GM19467 (cell line): Measurements from ENCODE around the gene PHGDH.

Experiments used
- ATAC-seq: cut with Tn5 transposase; IDR thresholded peaks from one replicate; pipeline ENCODE4 v1.9.1; 2021; ENCODE audit warnings: mild to moderate bottlenecking, moderate library complexity; ENCODE audit not compliant: unreplicated experiment

PHGDH gene

DNA sequence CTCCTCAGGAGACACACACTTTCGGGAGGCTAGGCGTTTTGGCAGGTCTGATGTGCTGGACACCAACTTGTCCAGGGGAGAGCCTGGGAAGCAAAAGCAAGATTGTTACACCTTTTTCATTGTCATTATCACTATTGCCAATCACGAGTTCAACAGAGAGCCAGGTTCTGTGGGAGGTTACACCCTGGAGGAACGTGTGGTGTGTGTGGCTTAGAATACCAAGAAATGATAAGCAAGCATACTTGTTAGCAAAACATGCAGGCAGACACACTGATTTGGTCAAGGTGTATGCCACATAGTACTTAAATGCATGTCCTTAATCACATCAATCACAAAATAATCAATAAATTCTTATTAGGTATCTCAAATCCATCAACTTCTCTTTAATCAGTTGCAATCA, 40.9 kb downstream of the PHGDH start:
- ATAC-seq: no peak

DNA sequence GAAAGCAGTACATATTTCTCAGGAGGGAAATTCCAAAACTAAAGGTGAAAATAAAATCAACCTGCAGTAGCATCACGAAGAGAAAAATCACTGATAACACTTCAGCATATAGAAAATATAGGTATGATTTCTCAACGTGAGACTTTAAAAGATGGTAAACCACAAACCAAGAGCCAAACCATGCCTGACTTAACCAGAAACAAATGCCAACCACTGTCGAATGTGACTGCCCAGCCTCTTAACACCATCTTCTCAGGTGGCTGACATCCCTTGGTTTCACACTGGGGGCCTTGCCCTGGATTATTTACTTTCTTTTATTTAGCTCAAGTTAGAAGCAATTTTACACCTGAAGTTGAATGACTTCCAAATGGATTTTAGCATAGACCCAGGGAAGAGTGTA, 46.9 kb downstream of the PHGDH start:
- ATAC-seq: no peak

- no peak for ATAC-seq
Observed at GRCh38 chr1:119762409-119762808, 50.7 kb downstream of the PHGDH start.

GRCh38 chr1:119762953-119763352, 51.2 kb downstream of the PHGDH start:
- ATAC-seq: no peak

GRCh38 chr1:119764220-119764619, 52.5 kb downstream of the PHGDH start:
- no peak for ATAC-seq

DNA sequence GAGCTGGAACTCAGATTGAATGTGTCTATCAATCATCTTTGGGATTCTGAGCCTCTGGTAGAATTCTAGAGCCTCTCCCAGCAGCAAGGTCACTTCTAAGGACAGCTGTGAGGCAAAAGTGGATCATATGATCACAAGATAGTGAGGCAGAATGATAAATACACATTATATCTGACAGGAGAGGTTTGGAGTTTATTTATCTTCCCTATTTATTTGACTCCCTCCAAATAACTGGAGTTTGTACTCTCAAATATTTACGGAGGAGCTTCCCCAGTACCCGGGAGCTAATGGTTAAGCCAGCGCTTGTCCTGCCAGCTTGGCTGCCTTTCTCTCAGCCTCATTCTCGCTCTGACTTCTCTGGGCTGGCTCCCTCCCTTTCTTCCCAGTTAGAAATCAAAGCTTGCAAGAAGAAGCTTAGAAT, 54.6 kb downstream of the PHGDH start:
- ATAC-seq: no peak

DNA sequence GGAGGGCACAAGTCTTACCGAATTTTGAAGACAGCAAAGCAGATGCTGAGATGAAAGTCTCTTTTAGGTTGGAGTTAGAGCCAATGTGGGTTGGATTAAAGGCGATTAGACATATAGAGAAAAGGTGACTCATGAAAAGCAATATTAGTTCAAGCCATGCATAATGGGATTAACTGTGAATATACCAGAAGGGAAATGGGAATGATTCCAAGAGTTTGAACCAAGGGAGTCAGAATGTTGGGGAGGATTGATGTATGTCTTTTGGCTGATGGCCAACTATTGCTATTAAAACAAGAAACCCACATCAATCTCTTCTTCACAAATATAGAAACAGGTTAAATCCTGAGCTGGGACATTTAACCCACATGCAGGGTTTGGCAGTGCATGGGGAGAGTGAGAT, 55.8 kb downstream of the PHGDH start:
- no peak for ATAC-seq

- ATAC-seq: no peak
Observed at GRCh38 chr1:119768778-119769177, 57.0 kb downstream of the PHGDH start, which contains the start of gene HMGCS2. Gene HMGCS2, minus strand, starts transcription at chr1:119768905. Its CDS starts 61 bp downstream, at chr1:119768844.

GRCh38 chr1:119771016-119771415, 59.3 kb downstream of the PHGDH start:
- ATAC-seq: no peak

DNA sequence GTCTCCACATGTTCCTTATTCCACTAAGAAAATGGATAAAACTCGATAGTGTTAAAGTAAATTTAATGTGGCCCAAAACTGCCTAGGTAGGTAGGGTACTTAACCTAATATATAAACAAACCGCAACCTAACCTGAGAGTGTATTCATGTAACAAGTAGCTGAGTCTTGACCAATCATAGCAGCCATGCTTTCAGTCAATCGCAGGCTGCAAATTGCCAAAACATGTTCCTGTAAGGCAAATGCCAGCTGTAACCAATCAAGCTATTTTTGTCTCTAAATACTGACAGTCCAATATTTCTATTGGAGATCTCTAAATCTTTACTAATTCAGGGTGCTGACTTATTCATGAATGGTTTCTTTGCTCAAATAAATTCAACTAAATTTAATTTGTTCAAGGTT, 60.0 kb downstream of the PHGDH start:
- ATAC-seq: no peak

DNA sequence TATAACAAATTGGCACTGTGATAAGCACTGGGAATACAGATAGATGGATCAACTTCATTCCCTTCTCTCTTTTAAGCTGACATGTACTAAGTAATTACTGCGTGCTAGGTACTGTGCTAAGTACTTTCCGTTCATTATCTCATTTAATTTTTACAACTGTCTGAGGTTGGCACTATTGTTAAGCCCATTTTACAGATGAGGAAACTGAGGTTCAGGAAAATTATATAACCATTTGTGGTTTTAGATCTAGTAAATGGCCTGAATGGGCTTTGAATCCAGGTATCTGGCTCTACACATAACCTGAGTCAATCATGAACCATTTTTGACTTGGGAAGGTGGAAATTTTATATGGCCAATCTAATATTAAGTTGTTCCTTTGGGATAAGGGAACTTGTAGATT, 60.6 kb downstream of the PHGDH start:
- ATAC-seq: no peak

DNA sequence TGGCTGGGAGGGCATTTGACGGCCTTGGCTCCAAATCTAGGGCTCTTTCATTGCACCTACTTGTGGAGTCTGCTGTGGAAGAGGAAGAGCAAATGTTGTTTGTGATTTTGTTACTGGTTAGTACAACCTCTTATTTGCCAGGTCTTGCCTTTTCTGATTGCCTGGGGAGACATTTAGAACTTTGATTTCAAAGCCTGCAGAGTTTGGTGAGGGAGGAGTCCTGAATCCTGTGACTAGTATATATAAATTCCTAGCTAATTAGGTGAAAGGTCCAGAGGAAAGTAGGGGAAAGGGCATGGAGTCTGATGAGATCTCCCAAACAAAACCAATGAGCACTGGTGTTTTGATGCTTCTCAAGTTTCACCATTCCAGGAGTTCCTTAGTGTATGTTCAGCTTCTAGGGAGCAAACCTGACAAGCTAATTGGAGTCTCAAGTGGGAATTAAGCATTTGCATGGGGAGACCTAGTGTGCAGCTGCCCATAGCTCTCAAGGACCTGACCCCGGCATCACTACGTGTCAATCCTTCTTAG, 62.0 kb downstream of the PHGDH start:
- no peak for ATAC-seq

- ATAC-seq: no peak
Observed at GRCh38 chr1:119774746-119775490, 63.2 kb downstream of the PHGDH start.

DNA sequence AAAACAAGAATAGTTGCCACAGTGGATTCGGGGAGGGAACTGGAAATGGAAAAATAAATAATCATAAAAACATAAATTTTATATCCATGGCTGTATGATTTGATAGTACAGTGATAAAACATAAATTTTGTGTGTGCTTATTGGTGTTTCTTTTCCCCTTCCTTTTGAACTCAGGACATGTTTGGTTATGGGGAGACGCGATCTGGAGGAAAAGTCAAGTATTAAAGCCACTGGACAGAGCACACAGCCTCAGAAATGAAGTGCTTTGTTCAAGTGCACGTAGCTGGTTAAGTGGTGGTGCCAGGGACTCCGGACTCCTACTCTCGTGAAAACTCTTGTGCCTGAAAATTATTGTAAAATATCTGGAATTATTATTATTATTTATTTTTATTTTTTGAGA, 66.6 kb downstream of the PHGDH start:
- no peak for ATAC-seq

DNA sequence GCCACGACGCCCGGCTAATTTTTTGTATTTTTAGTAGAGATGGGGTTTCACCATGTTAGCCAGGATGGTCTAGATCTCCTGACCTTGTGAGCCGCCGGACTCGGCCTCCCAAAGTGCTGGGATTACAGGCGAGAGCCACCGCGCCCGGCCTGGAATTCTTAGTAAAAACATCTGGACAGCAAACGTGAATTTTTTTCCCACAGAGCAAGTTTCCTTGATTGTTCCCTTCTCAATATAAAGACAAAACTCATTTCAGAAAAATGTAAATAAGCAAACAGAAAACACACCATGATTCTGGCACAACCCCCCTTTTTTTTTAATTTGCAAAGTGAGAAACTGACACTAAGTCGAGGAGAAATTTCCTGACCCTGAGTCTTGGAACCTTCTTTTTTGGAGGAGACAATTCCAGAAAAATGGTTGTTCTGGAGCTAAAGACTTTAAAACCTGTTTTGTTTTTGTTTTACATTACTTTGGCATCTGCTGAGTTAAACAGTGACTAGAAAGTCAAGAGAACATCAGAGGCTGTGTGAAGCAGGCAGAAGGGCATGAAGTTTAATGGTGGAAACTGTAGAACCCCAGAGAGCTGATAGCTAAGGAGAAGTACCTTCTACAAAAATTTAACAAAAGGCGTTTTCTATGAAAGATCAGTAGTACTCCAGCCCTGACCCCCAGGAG, 67.3 kb downstream of the PHGDH start:
- no peak for ATAC-seq

DNA sequence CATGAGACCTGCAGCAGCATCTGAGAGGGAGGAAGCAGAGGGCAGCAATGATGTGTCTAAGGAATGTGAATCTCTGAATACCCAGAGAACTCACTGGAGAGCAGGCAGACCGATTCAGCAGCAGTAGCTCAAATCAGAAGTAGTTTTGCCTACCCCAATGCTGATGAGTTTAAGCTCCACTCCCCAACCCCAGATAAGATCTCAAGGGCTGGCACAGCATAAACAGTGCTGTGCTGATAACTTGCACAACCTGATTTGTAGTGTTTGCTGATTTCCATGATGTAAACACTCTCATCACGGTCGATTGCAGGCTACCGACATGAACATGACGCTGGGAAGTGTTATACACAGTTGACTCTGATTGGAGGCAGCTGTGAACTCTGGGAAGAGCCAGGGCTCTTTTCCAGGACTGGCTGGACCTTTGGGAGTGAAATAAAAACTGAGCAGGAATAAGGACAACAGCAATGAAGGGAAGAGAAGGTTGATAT, 68.2 kb downstream of the PHGDH start:
- ATAC-seq: no peak

- ATAC-seq: no peak
Observed at GRCh38 chr1:119781434-119782210, 69.9 kb downstream of the PHGDH start.

DNA sequence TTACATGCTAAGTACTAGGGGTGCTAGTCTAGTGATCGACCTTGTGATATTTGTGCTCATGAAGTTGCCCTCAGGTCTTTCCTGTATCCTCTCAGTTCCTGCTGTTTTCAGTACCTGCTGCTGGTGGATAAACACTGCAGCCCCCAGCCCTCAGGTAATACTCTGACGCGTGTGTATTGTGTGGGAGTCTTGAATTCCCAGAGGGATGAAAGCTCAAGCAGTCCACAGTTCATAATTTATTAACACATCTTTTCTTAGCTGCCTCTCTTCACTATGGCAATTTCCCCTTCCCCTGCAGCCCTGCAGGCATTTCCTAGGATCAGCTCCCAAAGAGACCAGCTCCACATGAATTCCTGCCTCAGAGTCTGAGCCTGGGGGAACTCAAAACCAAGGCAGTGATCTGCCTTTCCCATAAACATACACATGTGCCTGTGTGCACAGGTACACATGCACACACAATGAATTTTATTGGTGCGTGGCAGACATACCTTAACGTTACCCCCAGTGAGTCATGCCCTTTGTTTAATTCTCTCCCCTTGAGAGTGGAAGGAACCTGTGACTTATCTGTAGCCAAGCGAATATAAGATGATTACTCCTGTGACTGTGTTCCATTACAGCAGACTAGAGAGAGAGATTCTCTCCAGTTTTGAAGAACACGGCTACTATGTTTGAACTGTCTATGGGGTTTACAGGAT, 71.0 kb downstream of the PHGDH start:
- ATAC-seq: no peak

GRCh38 chr1:119783354-119784185, 71.8 kb downstream of the PHGDH start:
- no peak for ATAC-seq
